GM18507 (cell line): Measurements from ENCODE around the gene CMTM4.
"Not testable (repeated sequence)": the region's sequence is repeated elsewhere in the genome, so short reads cannot be mapped to it uniquely, and the experiment has no call there.

Experiments used
- DNase-seq: peaks from one replicate; pipeline ENCODE4 v3.0.0; 2011; ENCODE audit warnings: low read depth; ENCODE audit not compliant: insufficient read length; ENCODE audit errors: extremely low spot score
- FAIRE-seq: peaks from 2 replicates; lab custom pipeline; 2011; peaks lifted over from hg19 to GRCh38; lab: Jason Lieb, UNC

Gene CMTM4

GRCh38 chr16:66621973-66622372 is 74.6 kb downstream of the CMTM4 start:
- DNase-seq (no peak), FAIRE-seq (no peak)

DNA sequence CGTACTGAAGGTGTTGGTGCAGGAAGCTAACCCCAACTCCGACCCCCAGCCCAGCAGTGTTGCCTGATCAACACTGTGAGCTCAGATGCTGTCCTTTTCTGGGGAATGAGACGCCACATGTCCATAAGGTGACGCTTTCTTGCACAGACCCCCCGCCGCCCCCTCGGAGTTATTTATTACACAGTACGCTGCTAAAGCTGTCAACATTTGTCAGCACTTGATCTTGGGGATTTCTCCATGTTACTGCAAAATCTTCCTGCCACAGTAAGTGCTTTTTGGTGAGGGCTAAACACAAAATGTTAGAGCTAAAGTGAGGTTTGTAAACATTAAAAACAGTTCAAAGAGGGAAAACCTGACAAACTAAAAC is 76.1 kb downstream of the CMTM4 start:
- FAIRE-seq, result no peak
- no peak for DNase-seq

GRCh38 chr16:66619534-66620428 is 76.8 kb downstream of the CMTM4 start:
- DNase-seq, result no peak
- FAIRE-seq, result no peak

- no peak for DNase-seq
- FAIRE-seq, result no peak
Measured at GRCh38 chr16:66618588-66619375, 77.8 kb downstream of the CMTM4 start.

DNA sequence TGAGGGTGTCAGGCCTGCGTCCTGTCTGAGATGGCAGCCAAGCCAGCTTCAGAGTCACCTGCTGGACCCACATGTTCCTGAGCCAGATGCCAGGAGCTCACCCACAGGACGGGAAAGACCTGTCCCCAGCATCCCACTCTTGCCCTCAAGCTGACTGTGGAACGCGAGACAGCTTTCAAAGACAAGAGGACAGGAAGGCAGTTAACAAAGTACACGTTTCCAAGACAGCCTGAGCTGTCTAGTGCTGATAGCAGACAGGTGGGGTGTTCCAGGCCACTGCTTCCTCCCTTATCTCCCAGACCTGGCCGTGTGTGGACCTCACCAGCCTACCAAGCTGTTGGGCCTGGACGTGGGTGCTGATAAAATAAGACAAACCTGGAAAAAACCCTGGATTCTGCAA is 78.8 kb downstream of the CMTM4 start:
- DNase-seq (no peak), FAIRE-seq (no peak)

- FAIRE-seq (no peak), DNase-seq (no peak)
Measured at GRCh38 chr16:66617010-66617434, 79.5 kb downstream of the CMTM4 start.

DNA sequence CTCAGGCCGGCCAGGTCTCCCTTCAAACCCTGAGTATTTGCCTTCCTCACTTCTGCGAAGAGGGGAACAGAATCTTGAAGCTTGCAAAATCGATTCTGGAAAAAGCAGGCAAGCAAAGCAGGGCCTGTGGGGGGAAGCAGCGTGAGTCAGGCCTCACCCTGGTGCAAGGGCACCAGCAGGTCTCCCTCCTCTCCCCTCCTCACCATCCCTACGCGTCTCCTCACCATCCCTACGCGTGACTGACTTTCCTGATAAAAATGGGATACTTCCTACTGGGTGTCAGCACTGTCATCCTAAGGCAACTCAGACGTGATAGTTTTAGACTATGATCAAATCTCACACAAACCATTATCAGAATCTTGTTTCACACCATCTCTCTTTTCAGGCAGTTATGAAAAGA is 80.0 kb downstream of the CMTM4 start:
- no peak for FAIRE-seq
- DNase-seq, result no peak

GRCh38 chr16:66616169-66616568 is 80.4 kb downstream of the CMTM4 start:
- DNase-seq (no peak), FAIRE-seq (no peak)

GRCh38 chr16:66614161-66614802 is 82.3 kb downstream of the CMTM4 start:
- FAIRE-seq (no peak), DNase-seq (no peak)

DNA sequence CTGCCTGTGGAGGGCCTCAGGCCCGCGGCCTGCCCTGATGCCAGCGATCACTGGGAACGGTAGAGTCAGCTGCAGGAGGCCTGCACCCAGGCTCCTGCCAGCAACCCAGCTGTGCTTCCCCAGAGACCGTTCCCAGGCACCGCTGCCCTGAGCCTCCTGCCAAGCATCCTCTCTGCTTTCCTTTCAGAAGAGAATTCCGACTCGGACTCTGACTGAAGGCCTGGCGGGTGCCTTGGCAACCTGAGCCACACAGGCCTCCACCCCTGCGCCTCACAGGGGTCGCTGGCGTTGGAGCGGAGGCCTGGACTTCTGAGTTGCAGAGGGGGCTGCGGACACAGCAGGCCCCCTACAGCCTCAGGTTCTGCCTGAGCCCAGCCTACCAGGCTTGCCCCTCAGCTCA is 84.1 kb downstream of the CMTM4 start:
- FAIRE-seq (no peak), DNase-seq (no peak)

GRCh38 chr16:66611911-66612310 is 84.6 kb downstream of the CMTM4 start:
- not testable (repeated sequence) for FAIRE-seq

GRCh38 chr16:66610111-66610820 is 86.3 kb downstream of the CMTM4 start:
- no peak for FAIRE-seq
- no peak for DNase-seq

More at GRCh38 chr16:66611911-66612310, 84.6 kb downstream of the CMTM4 start:
- DNase-seq, result not testable (repeated sequence)

DNA sequence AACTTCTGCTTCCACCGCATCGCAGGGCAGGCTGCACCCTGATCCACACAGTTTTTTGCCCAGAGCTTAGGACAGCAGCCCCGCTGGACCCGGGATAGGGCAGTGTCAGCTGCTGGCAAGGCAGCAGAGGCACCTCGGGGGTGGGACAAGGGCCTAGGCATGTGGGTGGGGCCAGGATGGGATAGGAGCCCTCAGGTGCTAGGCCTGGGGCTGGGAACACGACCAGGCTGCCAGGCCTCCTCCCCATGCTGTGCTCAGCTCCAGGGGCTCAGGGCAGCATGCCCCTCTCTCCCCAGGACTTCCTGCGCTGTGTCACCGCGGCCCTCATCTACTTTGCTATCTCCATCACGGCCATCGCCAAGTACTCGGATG is 87.4 kb downstream of the CMTM4 start:
- no peak for DNase-seq
- FAIRE-seq, result no peak

DNA sequence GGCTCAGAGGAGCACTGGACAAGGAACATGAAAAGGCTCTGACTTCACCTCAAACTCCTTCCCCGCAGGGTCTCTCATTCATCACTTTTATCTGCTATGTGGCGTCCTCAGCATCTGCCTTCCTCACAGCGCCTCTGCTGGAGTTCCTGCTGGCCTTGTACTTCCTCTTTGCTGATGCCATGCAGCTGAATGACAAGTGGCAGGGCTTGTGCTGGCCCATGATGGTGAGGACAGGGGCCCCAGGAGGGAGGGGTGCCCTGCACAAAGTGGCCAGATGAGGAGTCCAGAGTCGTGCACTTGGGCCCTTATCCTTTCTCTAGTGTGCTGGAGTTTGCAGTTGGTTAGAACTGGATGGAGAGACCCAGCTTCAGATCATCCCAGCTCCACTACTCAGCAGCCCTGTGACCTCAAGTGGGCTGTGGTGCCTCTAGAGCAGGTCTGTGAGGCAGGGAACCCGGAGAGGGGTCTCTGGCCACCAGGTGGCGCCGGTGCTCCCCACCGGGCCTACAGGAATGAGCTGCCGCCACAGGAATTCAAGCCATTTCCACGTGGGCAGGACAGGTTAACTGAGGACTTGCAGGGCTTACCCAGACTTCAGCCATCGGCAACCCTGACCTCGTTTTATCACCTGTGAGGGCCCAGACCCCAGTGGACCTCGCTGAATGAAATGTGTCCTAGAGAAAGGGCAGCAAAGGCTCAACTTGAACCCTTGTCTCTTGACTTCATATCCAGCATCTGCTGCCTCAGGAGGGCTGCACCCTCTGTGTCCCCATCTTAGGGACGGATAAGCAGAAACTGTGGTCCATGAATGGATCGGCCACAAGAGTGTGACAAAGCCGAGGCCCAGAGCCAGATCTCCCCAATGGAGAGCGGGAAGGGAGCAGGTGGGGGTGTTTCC is 88.1 kb downstream of the CMTM4 start:
- DNase-seq, result peak; percentile 60
- FAIRE-seq, result peak; percentile 87

DNA sequence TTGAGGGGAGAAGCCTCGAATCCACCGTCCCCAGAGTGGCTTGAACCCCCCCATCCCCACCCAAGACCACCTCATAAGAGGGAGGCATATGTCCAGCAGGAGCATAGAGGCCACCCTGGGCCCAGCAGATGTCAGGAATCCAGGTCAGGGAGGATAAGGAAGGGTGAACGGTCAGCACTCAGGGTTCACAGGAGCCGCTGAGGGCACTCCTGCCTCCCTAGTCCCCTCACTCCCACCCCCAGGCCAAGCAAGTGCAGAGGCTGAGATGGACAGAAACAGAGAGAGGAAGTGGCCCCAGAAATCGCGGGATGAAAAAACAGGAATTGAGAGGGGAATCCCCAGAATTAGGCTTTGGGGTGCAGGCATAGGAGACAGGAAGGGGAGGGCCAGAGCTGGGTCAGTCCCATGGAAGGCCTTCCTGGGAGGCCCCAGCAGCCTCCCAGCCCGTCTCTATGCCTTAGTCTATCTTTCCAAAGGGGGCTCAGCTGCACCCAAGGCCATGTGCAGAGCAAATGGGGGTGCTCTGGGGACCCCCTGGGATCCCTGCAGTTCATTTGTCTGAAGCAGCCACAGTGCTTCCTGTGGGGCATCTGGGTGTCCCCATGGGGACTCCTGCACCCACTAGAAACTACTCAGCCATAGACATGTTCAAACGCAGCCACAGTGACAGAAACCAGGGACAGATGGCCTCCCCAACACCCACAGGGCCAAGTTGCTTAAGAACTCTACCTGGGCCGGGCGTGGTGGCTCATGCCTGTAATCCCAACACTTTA is 90.4 kb downstream of the CMTM4 start:
- DNase-seq (peak; percentile 54), FAIRE-seq (peak; percentile 85)

DNA sequence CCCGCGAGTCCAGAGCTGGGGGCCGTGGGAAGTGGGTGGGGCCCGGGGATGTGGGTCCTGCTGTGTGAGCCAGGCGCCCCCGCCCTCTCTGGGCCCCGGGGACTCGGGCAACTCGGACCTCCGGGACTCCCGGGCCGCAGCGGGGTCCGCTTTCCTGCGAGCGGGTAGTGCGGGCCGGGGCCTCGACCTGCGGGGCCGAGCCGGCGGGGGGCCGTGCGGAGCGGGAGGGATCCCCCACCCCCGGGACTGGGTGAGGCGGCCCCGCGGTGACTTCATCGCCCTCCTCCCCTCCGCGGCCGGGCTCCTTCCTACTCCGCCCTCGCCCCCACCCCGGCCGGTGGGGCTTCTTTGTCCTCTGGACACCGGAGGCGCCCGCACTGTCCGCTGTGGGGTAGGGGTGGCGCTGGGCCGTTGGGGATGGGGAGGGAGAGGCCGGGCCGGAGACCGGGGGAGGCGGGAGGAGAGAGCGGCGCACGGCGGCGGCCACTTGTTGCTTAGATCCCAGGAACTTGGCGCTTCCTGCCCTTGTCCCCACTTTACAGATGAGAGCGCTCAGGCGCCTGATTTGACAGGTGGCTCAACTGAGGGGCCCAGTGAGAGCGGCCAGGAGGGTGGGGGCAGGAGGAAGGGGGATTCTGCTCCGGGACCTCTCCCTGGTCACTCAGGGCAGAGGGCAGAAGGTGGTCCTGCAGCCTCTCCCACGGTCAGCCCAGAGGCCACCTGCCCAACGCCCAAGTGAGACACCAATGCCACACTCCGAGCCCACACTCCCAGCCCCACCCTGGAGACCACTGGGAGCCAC is 91.2 kb downstream of the CMTM4 start:
- DNase-seq (no peak), FAIRE-seq (no peak)
